ENCODE results near the gene NME4. TPM values are rescaled to one million over a fixed set of nuclear protein-coding genes. Genes with fewer than 3 reads are reported as not detected.

Gene NME4
- total RNA-seq, 4 donors from 2014 or later, result 15.4 to 29.8 (median 19.5) TPM

- no peak overlapping the region for H3K4me3 ChIP-seq (ENCODE audit: low read depth, poor library complexity, severe bottlenecking)
- TF ChIP-seq POLR2A (IDR thresholded peaks at IDR 0.05) (no peak), CTCF (IDR thresholded peaks at IDR 0.05) (no peak)
- intact Hi-C loops (cut with DNase I; ENCODE audit: low total_unique reads), result no loop called here
- 44 to 48% methylated on average over 20 of the region's 20 CpGs for WGBS, 2 donors
- DNase-seq (ENCODE audit: low spot score in 2 of 2), result no peak
Measured at GRCh38 chr16:363110-363765, 33.8 kb upstream of the NME4 start.

GRCh38 chr16:363766-364490 lies 33.1 kb upstream of the NME4 start:
- intact Hi-C loops (cut with DNase I; ENCODE audit: low total_unique reads), result no loop called here
- DNase-seq (ENCODE audit: low spot score in 2 of 2), result no peak
- TF ChIP-seq POLR2A (IDR thresholded peaks at IDR 0.05) (no peak), CTCF (IDR thresholded peaks at IDR 0.05) (no peak)
- 14 to 34% methylated on average over 20 to 21 of the region's 24 CpGs for WGBS, 2 donors
- no peak overlapping the region for H3K4me3 ChIP-seq (ENCODE audit: low read depth, poor library complexity, severe bottlenecking)

- intact Hi-C loops (cut with DNase I; ENCODE audit: low total_unique reads), result no loop called here
- 55 to 61% methylated on average over 17 to 19 of the region's 19 CpGs for WGBS, 2 donors
- no peak overlapping the region for H3K4me3 ChIP-seq (ENCODE audit: low read depth, poor library complexity, severe bottlenecking)
- TF ChIP-seq CTCF (IDR thresholded peaks at IDR 0.05) (no peak), POLR2A (IDR thresholded peaks at IDR 0.05) (no peak)
- no peak for DNase-seq (ENCODE audit: low spot score in 2 of 2)
Measured at GRCh38 chr16:364595-365491, 32.2 kb upstream of the NME4 start.

GRCh38 chr16:366476-366875 lies 30.5 kb upstream of the NME4 start:
- intact Hi-C loops (cut with DNase I; ENCODE audit: low total_unique reads), result no loop called here
- H3K4me3 ChIP-seq (ENCODE audit: low read depth, poor library complexity, severe bottlenecking), result no peak overlapping the region
- 84 to 87% methylated on average over 8 to 10 of the region's 10 CpGs for WGBS, 2 donors
- DNase-seq (ENCODE audit: low spot score in 2 of 2), result no peak
- no peak for TF ChIP-seq POLR2A (IDR thresholded peaks at IDR 0.05)
- no peak for TF ChIP-seq CTCF (IDR thresholded peaks at IDR 0.05)

- WGBS, 2 donors, result 92 to 93% methylated on average over 8 to 17 of the region's 18 CpGs
- DNase-seq (ENCODE audit: low spot score in 2 of 2), result no peak
- TF ChIP-seq CTCF (IDR thresholded peaks at IDR 0.05), result no peak
- TF ChIP-seq POLR2A (IDR thresholded peaks at IDR 0.05), result no peak
- no peak overlapping the region for H3K4me3 ChIP-seq (ENCODE audit: low read depth, poor library complexity, severe bottlenecking)
- intact Hi-C loops (cut with DNase I; ENCODE audit: low total_unique reads), result no loop called here
Measured at GRCh38 chr16:367333-367903, 29.6 kb upstream of the NME4 start.

All from lower leg skin (tissue), 4 donors.